Stimulated activated naive B cell treated with anti-CD40 and anti-IgM and Interleukin-4, amounts not matched to agents 10 μg/mL and 1 μg/mL and 100 μg/mL, for 72 hours (primary cell): ENCODE data around the gene BNC2.

Source experiments
- ATAC-seq, 2 donors: fragments of 150-1000 bp; cut with Tn5 transposase; replicated peaks; 2 replicates each; pipeline ENCODE4 v1.10.0; 2021; ENCODE audit warnings: moderate library complexity in 1 of 2
- DNase-seq: peaks from one replicate; pipeline ENCODE4 v3.0.0; 2021
- H3K27ac Mint-ChIP-seq: one replicate; pipeline ENCODE4 v1.8.0; 2022; ENCODE audit warnings: mild to moderate bottlenecking, mixed read lengths
- H3K27me3 Mint-ChIP-seq, 2 donors: one replicate each; pipeline ENCODE4 v1.8.0; 2022; ENCODE audit warnings: mixed read lengths in 2 of 2
- H3K36me3 Mint-ChIP-seq, 2 donors: one replicate each; pipeline ENCODE4 v1.8.0; 2022; ENCODE audit warnings: mixed read lengths in 2 of 2, mild to moderate bottlenecking in 1 of 2
- H3K4me1 Mint-ChIP-seq, 2 donors: one replicate each; pipeline ENCODE4 v1.8.0; 2022; ENCODE audit warnings: mixed read lengths in 2 of 2, mild to moderate bottlenecking in 1 of 2
- H3K4me3 Mint-ChIP-seq, 2 donors: one replicate each; pipeline ENCODE4 v1.8.0; 2022; ENCODE audit warnings: mild to moderate bottlenecking in 2 of 2, mixed read lengths in 2 of 2, moderate library complexity in 1 of 2
- H3K9me3 Mint-ChIP-seq, 2 donors: one replicate each; pipeline ENCODE4 v1.8.0; 2022; ENCODE audit warnings: mixed read lengths in 2 of 2, mild to moderate bottlenecking in 1 of 2

BNC2 gene

GRCh38 chr9:16710888-16711287 lies 159.6 kb downstream of the BNC2 start:
- Mint-ChIP-seq H3K9me3 (peaks cover 2 to 5% of the 10 kb centered on the region in 2 donors), H3K4me1 (no peaks in the 10 kb centered on the region), H3K36me3 (no peaks in the 10 kb centered on the region), H3K27ac (no peak overlapping the region), H3K27me3 (peaks cover 0 to 5% of the 10 kb centered on the region in 2 donors), H3K4me3 (no peak overlapping the region)
- no peak for ATAC-seq
- DNase-seq: no peak

GRCh38 chr9:16709924-16710323 lies 160.5 kb downstream of the BNC2 start:
- no peaks in the 10 kb centered on the region for H3K4me1 Mint-ChIP-seq
- no peak for DNase-seq
- H3K4me3 Mint-ChIP-seq: no peak overlapping the region
- no peak for ATAC-seq
- no peak overlapping the region for H3K27ac Mint-ChIP-seq
- peaks cover 0 to 5% of the 10 kb centered on the region in 2 donors for H3K27me3 Mint-ChIP-seq
- H3K9me3 Mint-ChIP-seq: peaks cover 2 to 5% of the 10 kb centered on the region in 2 donors
- no peaks in the 10 kb centered on the region for H3K36me3 Mint-ChIP-seq

- H3K4me3 Mint-ChIP-seq: no peak overlapping the region
- no peaks in the 10 kb centered on the region for H3K36me3 Mint-ChIP-seq
- H3K27ac Mint-ChIP-seq: no peak overlapping the region
- no peak for DNase-seq
- ATAC-seq: no peak
- H3K9me3 Mint-ChIP-seq: peaks cover 2 to 5% of the 10 kb centered on the region in 2 donors
- peaks cover 0 to 5% of the 10 kb centered on the region in 2 donors for H3K27me3 Mint-ChIP-seq
- H3K4me1 Mint-ChIP-seq: no peaks in the 10 kb centered on the region
Measured at GRCh38 chr9:16708656-16709435, 161.6 kb downstream of the BNC2 start.

GRCh38 chr9:16705111-16705604 lies 165.3 kb downstream of the BNC2 start:
- ATAC-seq (no peak), DNase-seq (no peak)
- Mint-ChIP-seq H3K27ac (no peak overlapping the region), H3K27me3 (peaks cover 0 to 5% of the 10 kb centered on the region in 2 donors), H3K36me3 (no peaks in the 10 kb centered on the region), H3K4me1 (no peaks in the 10 kb centered on the region), H3K9me3 (peaks cover 2 to 5% of the 10 kb centered on the region in 2 donors), H3K4me3 (no peak overlapping the region)

- ATAC-seq (no peak), DNase-seq (no peak)
- Mint-ChIP-seq H3K4me1 (no peaks in the 10 kb centered on the region), H3K9me3 (peaks cover 2 to 5% of the 10 kb centered on the region in 2 donors), H3K27me3 (peaks cover 0 to 5% of the 10 kb centered on the region in 2 donors), H3K27ac (no peak overlapping the region), H3K4me3 (no peak overlapping the region), H3K36me3 (no peaks in the 10 kb centered on the region)
Measured at GRCh38 chr9:16704116-16705110, 166.1 kb downstream of the BNC2 start.

- Mint-ChIP-seq H3K9me3 (no peaks in the 10 kb centered on the region), H3K27me3 (no peaks in the 10 kb centered on the region), H3K4me3 (no peak overlapping the region), H3K27ac (no peak overlapping the region), H3K4me1 (no peaks in the 10 kb centered on the region), H3K36me3 (no peaks in the 10 kb centered on the region)
- DNase-seq: no peak
- no peak for ATAC-seq
Measured at GRCh38 chr9:16701347-16701746, 169.1 kb downstream of the BNC2 start.

GRCh38 chr9:16693616-16694015 lies 176.9 kb downstream of the BNC2 start:
- DNase-seq: no peak
- no peak overlapping the region for H3K4me3 Mint-ChIP-seq
- no peak overlapping the region for H3K27ac Mint-ChIP-seq
- no peaks in the 10 kb centered on the region for H3K4me1 Mint-ChIP-seq
- no peak for ATAC-seq
- no peaks in the 10 kb centered on the region for H3K27me3 Mint-ChIP-seq
- H3K9me3 Mint-ChIP-seq: peaks cover 0 to 3% of the 10 kb centered on the region in 2 donors
- H3K36me3 Mint-ChIP-seq: no peaks in the 10 kb centered on the region

GRCh38 chr9:16690628-16691027 lies 179.8 kb downstream of the BNC2 start:
- Mint-ChIP-seq H3K27me3 (no peaks in the 10 kb centered on the region), H3K9me3 (peaks cover 2 to 3% of the 10 kb centered on the region in 2 donors), H3K36me3 (no peaks in the 10 kb centered on the region), H3K27ac (no peak overlapping the region), H3K4me1 (no peaks in the 10 kb centered on the region), H3K4me3 (no peak overlapping the region)
- DNase-seq (no peak), ATAC-seq (no peak)

- Mint-ChIP-seq H3K27ac (no peak overlapping the region), H3K4me1 (no peaks in the 10 kb centered on the region), H3K4me3 (no peak overlapping the region), H3K9me3 (peaks cover 3% of the 10 kb centered on the region in 2 donors), H3K27me3 (no peaks in the 10 kb centered on the region), H3K36me3 (no peaks in the 10 kb centered on the region)
- DNase-seq: no peak
- ATAC-seq: no peak
Measured at GRCh38 chr9:16690205-16690604, 180.3 kb downstream of the BNC2 start.

- H3K9me3 Mint-ChIP-seq: peaks cover 3% of the 10 kb centered on the region in 2 donors
- ATAC-seq: no peak
- DNase-seq: no peak
- no peak overlapping the region for H3K27ac Mint-ChIP-seq
- no peak overlapping the region for H3K4me3 Mint-ChIP-seq
- H3K27me3 Mint-ChIP-seq: no peaks in the 10 kb centered on the region
- H3K4me1 Mint-ChIP-seq: no peaks in the 10 kb centered on the region
- H3K36me3 Mint-ChIP-seq: no peaks in the 10 kb centered on the region
Measured at GRCh38 chr9:16689351-16689938, 181.0 kb downstream of the BNC2 start.

GRCh38 chr9:16688814-16689213 lies 181.7 kb downstream of the BNC2 start:
- Mint-ChIP-seq H3K9me3 (peaks cover 3% of the 10 kb centered on the region in 2 donors), H3K36me3 (no peaks in the 10 kb centered on the region), H3K4me3 (no peak overlapping the region), H3K4me1 (no peaks in the 10 kb centered on the region), H3K27me3 (no peaks in the 10 kb centered on the region), H3K27ac (no peak overlapping the region)
- DNase-seq: no peak
- no peak for ATAC-seq

- Mint-ChIP-seq H3K27ac (no peak overlapping the region), H3K4me3 (no peak overlapping the region)
Measured at GRCh38 chr9:16687678-16688369, 182.6 kb downstream of the BNC2 start.

GRCh38 chr9:16683326-16683725 lies 187.1 kb downstream of the BNC2 start:
- H3K36me3 Mint-ChIP-seq: no peaks in the 10 kb centered on the region

More at GRCh38 chr9:16687678-16688369, 182.6 kb downstream of the BNC2 start:
- Mint-ChIP-seq H3K36me3 (no peaks in the 10 kb centered on the region), H3K4me1 (no peaks in the 10 kb centered on the region), H3K27me3 (no peaks in the 10 kb centered on the region), H3K9me3 (peaks cover 3% of the 10 kb centered on the region in 2 donors)
- no peak for ATAC-seq
- no peak for DNase-seq

GRCh38 chr9:16682273-16682672 lies 188.2 kb downstream of the BNC2 start:
- ATAC-seq: no peak
- no peak overlapping the region for H3K4me3 Mint-ChIP-seq
- H3K4me1 Mint-ChIP-seq: no peaks in the 10 kb centered on the region
- no peaks in the 10 kb centered on the region for H3K36me3 Mint-ChIP-seq
- H3K27me3 Mint-ChIP-seq: no peaks in the 10 kb centered on the region
- H3K27ac Mint-ChIP-seq: no peak overlapping the region
- H3K9me3 Mint-ChIP-seq: peaks cover 0 to 3% of the 10 kb centered on the region in 2 donors
- no peak for DNase-seq

More at GRCh38 chr9:16683326-16683725, 187.1 kb downstream of the BNC2 start:
- Mint-ChIP-seq H3K4me3 (no peak overlapping the region), H3K9me3 (peaks cover 0 to 3% of the 10 kb centered on the region in 2 donors), H3K27ac (no peak overlapping the region), H3K27me3 (no peaks in the 10 kb centered on the region), H3K4me1 (no peaks in the 10 kb centered on the region)
- no peak for DNase-seq
- no peak for ATAC-seq
